Caco-2 (cell line): ENCODE data around the gene AP3S1. TPM values are rescaled to one million over a fixed set of nuclear protein-coding genes. Genes with fewer than 3 reads are reported as not detected.
"Not testable (repeated sequence)": the region's sequence is repeated elsewhere in the genome, so short reads cannot be mapped to it uniquely, and the experiment has no call there.

Experiments used
- BruUV-seq: library from RNA; stranded (reverse); fragments of 400-500 nt; replicated peaks from 2 replicates; lab custom pipeline; 2021; lab: Mats Ljungman, UMichigan
- CTCF ChIA-PET: fragments of 300-600 bp; sonication (Branson Sonifier 250); formaldehyde crosslinking; loops from one replicate; lab custom pipeline; 2022; ENCODE audit warnings: antibody characterized with exemption; lab: Charles Lee
- POLR2A ChIA-PET: fragments of 300-600 bp; sonication (Branson Sonifier 250); formaldehyde crosslinking; loops from one replicate; lab custom pipeline; 2022; ENCODE audit warnings: antibody characterized with exemption; lab: Charles Lee
- DNase-seq, 2 experiments: peaks; one replicate each; pipeline versions ENCODE4 v3.0.0 to v3.0.0-alpha.2; 2020 to 2022
- H3K27me3 ChIP-seq: replicated peaks from 2 replicates; pipeline ENCODE4 v1.6.0; 2011; ENCODE audit warnings: low read length; ENCODE audit not compliant: control insufficient read depth, insufficient read depth
- H3K36me3 ChIP-seq: 2 replicates; pipeline ENCODE4 v1.5.1; 2011; ENCODE audit warnings: low read length; ENCODE audit not compliant: control insufficient read depth, insufficient read depth
- H3K4me1 ChIP-seq: fragments of 250-450 bp; sonication (Bioruptor Pico); 2 replicates; pipeline ENCODE4 v1.5.1; 2020; ENCODE audit warnings: mild to moderate bottlenecking
- H3K4me3 ChIP-seq: 2 replicates; pipeline ENCODE4 v1.5.1; 2011; ENCODE audit warnings: low read depth, mild to moderate bottlenecking, control low read depth, low read length
- H3K9me3 ChIP-seq: fragments of 250-450 bp; sonication (Bioruptor Pico); 2 replicates; pipeline ENCODE4 v1.5.1; 2020; ENCODE audit warnings: mild to moderate bottlenecking, moderate library complexity
- H3K27ac Mint-ChIP-seq: one replicate; pipeline ENCODE4 v1.8.0; 2022; ENCODE audit warnings: mixed read lengths; ENCODE audit not compliant: unreplicated experiment
- H3K27me3 Mint-ChIP-seq: one replicate; pipeline ENCODE4 v1.8.0; 2022; ENCODE audit warnings: mixed read lengths; ENCODE audit not compliant: insufficient read depth, unreplicated experiment
- H3K36me3 Mint-ChIP-seq: one replicate; pipeline ENCODE4 v1.8.0; 2022; ENCODE audit warnings: mild to moderate bottlenecking, mixed read lengths; ENCODE audit not compliant: insufficient read depth, unreplicated experiment
- H3K4me1 Mint-ChIP-seq: one replicate; pipeline ENCODE4 v1.8.0; 2022; ENCODE audit warnings: low read depth, mixed read lengths; ENCODE audit not compliant: unreplicated experiment
- H3K4me3 Mint-ChIP-seq: one replicate; pipeline ENCODE4 v1.8.0; 2022; ENCODE audit warnings: mild to moderate bottlenecking, moderate library complexity, mixed read lengths; ENCODE audit not compliant: unreplicated experiment
- H3K9me3 Mint-ChIP-seq: one replicate; pipeline ENCODE4 v1.8.0; 2022; ENCODE audit warnings: mixed read lengths; ENCODE audit not compliant: unreplicated experiment
- intact Hi-C: fragments of 100-400 bp; cut with micrococcal nuclease; formaldehyde crosslinking; loops from one replicate; pipeline ENCODE4 v1.10.0; 2022; ENCODE audit not compliant: unreplicated experiment
- total RNA-seq: library from RNA; stranded (reverse); gene quantifications from 2 replicates; pipeline ENCODE4 v1.2.3, GENCODE V29; 2022
- TF ChIP-seq, protein P1 (sequence below), 2 experiments: fragments of 200-600 bp in 1 of 2; IDR thresholded peaks; 1 replicate in 1 of 2; 2 replicates in 1 of 2; pipeline versions ENCODE4 v1.5.1 to v1.8.0; 2011 to 2022; ENCODE audit warnings: antibody characterized with exemption in 1 of 2, control low read depth in 1 of 2, inconsistent platforms in 1 of 2, low read depth in 1 of 2, low read length in 1 of 2, mild to moderate bottlenecking in 1 of 2, moderate library complexity in 1 of 2; ENCODE audit not compliant: insufficient read depth in 1 of 2, severe bottlenecking in 1 of 2, unreplicated experiment in 1 of 2

Gene AP3S1
- total RNA-seq, 1 experiment from 2014 or later: 104 TPM

DNA sequence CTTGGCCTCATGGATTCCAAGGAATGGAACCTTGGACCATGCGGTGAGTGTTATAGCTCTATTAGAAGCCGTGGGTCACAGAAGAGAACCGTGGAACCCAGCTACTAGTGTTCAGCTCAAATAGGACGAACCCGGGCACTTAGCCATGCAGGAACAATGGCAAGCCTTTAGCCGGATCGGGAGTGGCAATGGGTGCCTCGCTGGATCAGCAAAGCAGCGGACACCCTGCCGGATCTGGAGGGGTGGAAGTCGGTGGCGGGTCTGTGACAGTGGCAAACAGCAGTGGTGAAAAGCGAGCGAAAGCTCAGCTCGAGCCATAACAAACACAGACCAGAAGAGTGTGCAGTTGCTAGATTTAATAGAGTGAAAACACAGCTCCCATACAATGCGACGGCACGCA is 22.9 kb upstream of the AP3S1 start:
- BruUV-seq: no TSS peak
- Histone ChIP-seq H3K4me1 (no peaks in the 10 kb centered on the region), H3K27me3 (no peaks in the 10 kb centered on the region), H3K4me3 (no peak overlapping the region), H3K9me3 (no peaks in the 10 kb centered on the region), H3K36me3 (no peaks in the 10 kb centered on the region)
- Mint-ChIP-seq H3K9me3 (no peaks in the 10 kb centered on the region), H3K27ac (no peak overlapping the region), H3K4me3 (no peak overlapping the region), H3K4me1 (no peaks in the 10 kb centered on the region), H3K36me3 (no peaks in the 10 kb centered on the region), H3K27me3 (no peaks in the 10 kb centered on the region)
- ChIA-PET CTCF (no interaction called here), POLR2A (no interaction called here)
- no peak for DNase-seq
- intact Hi-C loops: no loop called here
- TF ChIP-seq, protein P1, sequence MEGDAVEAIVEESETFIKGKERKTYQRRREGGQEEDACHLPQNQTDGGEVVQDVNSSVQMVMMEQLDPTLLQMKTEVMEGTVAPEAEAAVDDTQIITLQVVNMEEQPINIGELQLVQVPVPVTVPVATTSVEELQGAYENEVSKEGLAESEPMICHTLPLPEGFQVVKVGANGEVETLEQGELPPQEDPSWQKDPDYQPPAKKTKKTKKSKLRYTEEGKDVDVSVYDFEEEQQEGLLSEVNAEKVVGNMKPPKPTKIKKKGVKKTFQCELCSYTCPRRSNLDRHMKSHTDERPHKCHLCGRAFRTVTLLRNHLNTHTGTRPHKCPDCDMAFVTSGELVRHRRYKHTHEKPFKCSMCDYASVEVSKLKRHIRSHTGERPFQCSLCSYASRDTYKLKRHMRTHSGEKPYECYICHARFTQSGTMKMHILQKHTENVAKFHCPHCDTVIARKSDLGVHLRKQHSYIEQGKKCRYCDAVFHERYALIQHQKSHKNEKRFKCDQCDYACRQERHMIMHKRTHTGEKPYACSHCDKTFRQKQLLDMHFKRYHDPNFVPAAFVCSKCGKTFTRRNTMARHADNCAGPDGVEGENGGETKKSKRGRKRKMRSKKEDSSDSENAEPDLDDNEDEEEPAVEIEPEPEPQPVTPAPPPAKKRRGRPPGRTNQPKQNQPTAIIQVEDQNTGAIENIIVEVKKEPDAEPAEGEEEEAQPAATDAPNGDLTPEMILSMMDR (IDR thresholded peaks at IDR 0.05; ENCODE audit: insufficient read depth in 1 of 2, low read depth in 1 of 2, low read length in 1 of 2, severe bottlenecking in 1 of 2, unreplicated experiment in 1 of 2): no peak

DNA sequence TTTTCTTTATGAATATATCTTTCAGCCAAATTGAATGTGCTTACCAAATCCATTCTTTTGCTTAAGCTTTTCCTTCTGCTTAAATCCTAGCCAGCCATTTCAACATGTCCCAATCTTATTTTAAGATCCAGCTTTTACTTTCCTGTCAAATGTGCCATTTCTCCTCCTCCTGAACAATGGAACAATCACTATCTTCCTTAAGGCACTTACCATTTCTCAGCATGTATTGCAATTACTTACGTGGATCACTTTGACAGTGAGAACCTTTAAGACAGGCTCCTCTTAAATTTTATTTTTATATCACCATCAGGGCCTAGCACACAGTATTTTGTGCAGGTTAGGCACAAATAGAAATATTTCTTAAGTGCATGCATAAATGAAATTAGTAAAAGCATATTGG is 20.9 kb upstream of the AP3S1 start:
- DNase-seq: no peak
- TF ChIP-seq, protein P1 (IDR thresholded peaks at IDR 0.05; ENCODE audit: insufficient read depth in 1 of 2, low read depth in 1 of 2, low read length in 1 of 2, severe bottlenecking in 1 of 2, unreplicated experiment in 1 of 2): no peak
- intact Hi-C loops: no loop called here
- Histone ChIP-seq H3K27me3 (no peaks in the 10 kb centered on the region), H3K4me3 (no peak overlapping the region), H3K9me3 (no peaks in the 10 kb centered on the region; the same call in 1 of the 2 replicates), H3K36me3 (no peaks in the 10 kb centered on the region), H3K4me1 (no peaks in the 10 kb centered on the region)
- H3K4me1 Mint-ChIP-seq: no peaks in the 10 kb centered on the region
- H3K9me3 Mint-ChIP-seq: no peaks in the 10 kb centered on the region
- POLR2A ChIA-PET: no interaction called here
- H3K27ac Mint-ChIP-seq: no peak overlapping the region
- no peak overlapping the region for H3K4me3 Mint-ChIP-seq
- no peaks in the 10 kb centered on the region for H3K36me3 Mint-ChIP-seq
- CTCF ChIA-PET: no interaction called here
- BruUV-seq: no TSS peak
- H3K27me3 Mint-ChIP-seq: no peaks in the 10 kb centered on the region

DNA sequence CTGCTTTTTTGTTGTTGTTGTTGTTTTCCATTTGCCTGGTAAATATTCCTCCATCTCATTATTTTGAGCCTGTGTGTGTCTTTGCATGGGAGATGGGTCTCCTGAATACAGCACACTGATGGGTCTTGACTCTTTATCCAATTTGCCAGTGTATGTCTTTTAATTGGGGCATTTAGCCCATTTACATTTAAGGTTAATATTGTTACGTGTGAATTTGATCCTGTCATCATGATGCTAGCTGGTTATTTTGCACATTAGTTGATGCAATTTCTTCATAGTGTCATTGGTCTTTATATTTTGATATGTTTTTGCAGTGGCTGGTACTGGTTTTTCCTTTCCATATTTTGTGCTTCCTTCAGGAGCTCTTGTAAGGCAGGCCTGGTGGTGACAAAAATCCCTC is 16.8 kb upstream of the AP3S1 start:
- H3K4me3 ChIP-seq, POLR2A ChIA-PET, H3K4me3 Mint-ChIP-seq, H3K4me1 ChIP-seq, H3K27ac Mint-ChIP-seq, DNase-seq, CTCF ChIA-PET, BruUV-seq, H3K9me3 Mint-ChIP-seq, H3K4me1 Mint-ChIP-seq, H3K27me3 Mint-ChIP-seq, H3K9me3 ChIP-seq, intact Hi-C loops, H3K36me3 ChIP-seq, H3K27me3 ChIP-seq: not testable (repeated sequence)
- peaks cover 13% of the 10 kb centered on the region for H3K36me3 Mint-ChIP-seq

DNA sequence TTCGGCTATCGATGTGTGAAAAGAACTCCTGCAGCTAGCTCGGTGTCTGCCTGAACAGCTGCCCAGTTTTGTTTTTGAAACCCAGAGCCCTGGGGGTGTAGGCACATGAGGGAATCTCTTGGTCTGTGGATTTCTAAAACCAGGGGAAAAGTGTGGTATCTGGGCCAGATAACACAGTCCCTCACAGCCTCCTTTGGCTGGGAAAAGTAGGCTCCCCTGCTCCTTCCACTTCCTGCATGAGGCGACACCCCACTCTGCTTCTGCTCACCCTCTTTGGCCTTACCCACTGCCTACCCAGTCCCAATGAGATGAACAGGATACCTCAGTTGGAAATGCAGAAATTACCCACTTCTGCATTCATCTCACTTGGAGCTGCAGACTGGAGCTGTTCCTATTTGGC is 15.8 kb upstream of the AP3S1 start:
- Mint-ChIP-seq H3K36me3 (peaks cover 15% of the 10 kb centered on the region), H3K27ac (no peak overlapping the region), H3K4me1 (peaks cover 1% of the 10 kb centered on the region), H3K4me3 (no peak overlapping the region), H3K9me3 (no peaks in the 10 kb centered on the region), H3K27me3 (no peaks in the 10 kb centered on the region)
- intact Hi-C loops: loop anchor here (2.0 kb wide), 1 partner anchor 19 kb away; no protein-coding TSS in a partner anchor
- Histone ChIP-seq H3K9me3 (no peaks in the 10 kb centered on the region; the same call in 1 of the 2 replicates), H3K36me3 (no peaks in the 10 kb centered on the region; the same call in 1 of the 2 replicates), H3K4me1 (no peaks in the 10 kb centered on the region), H3K4me3 (no peak overlapping the region), H3K27me3 (no peaks in the 10 kb centered on the region)
- no peak for DNase-seq
- TF ChIP-seq, protein P1 (IDR thresholded peaks at IDR 0.05; ENCODE audit: insufficient read depth in 1 of 2, low read depth in 1 of 2, low read length in 1 of 2, severe bottlenecking in 1 of 2, unreplicated experiment in 1 of 2): no peak
- BruUV-seq: no TSS peak
- CTCF ChIA-PET: no interaction called here
- POLR2A ChIA-PET: no interaction called here
